ENCODE data around the gene CABLES1. TPM values are rescaled to one million over a fixed set of nuclear protein-coding genes. Genes with fewer than 3 reads are reported as not detected.
A peak's percentile ranks its signal among the peaks of the same experiment; 100 is the strongest.

Gene CABLES1
- total RNA-seq, 1 donor from 2014 or later, result 12.7 TPM

DNA sequence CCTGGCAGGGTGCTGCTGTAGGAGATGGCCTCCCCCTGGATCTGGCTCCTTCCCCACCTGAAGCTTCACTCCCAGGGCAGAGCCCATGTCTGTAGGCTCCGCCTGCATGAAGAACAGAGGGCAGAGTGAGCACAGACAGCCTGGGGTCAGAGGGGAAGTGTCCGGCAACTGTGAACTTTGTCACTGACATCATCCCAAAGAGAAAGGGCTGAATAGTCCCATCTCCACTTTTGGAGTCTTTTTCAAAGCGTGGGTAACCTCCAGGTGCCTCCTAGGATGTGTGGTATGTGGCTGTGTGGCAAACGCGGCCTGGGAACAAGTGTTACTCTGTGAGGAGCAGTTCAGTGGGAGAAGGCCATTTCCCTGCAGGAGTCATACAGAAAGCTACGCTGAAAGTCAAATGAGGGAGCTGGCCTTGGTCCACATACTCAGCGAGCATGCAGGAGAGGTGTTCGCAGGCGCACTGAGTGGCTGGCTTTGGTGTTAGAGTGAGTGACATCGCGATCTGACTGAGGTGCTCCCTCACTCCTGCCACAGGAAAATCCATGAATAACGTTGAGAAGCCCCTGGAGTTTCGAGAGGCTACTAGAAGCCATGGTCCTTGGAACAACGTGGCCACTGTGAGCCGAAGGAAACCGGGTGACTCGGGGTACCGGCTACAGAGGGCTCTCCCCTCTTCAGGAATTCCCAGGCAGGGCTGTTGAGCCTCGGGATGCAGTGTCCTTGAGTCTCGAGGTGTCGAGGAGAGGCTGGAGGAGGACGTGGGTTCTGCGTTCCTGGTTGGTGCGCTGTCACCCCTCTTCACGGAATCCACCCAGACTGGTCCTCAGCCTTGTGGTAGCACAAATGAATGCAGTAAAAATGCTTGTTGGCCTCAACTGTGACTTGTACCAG, 54.7 kb downstream of the CABLES1 start:
- TF ChIP-seq, protein P1, sequence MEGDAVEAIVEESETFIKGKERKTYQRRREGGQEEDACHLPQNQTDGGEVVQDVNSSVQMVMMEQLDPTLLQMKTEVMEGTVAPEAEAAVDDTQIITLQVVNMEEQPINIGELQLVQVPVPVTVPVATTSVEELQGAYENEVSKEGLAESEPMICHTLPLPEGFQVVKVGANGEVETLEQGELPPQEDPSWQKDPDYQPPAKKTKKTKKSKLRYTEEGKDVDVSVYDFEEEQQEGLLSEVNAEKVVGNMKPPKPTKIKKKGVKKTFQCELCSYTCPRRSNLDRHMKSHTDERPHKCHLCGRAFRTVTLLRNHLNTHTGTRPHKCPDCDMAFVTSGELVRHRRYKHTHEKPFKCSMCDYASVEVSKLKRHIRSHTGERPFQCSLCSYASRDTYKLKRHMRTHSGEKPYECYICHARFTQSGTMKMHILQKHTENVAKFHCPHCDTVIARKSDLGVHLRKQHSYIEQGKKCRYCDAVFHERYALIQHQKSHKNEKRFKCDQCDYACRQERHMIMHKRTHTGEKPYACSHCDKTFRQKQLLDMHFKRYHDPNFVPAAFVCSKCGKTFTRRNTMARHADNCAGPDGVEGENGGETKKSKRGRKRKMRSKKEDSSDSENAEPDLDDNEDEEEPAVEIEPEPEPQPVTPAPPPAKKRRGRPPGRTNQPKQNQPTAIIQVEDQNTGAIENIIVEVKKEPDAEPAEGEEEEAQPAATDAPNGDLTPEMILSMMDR (IDR thresholded peaks at IDR 0.05; ENCODE audit: unreplicated experiment), result no peak
- Mint-ChIP-seq H3K4me3 (no peak overlapping the region), H3K27me3 (ENCODE audit: low read depth) (no peaks in the 10 kb centered on the region), H3K4me1 (peaks cover 32% of the 10 kb centered on the region), H3K36me3 (no peaks in the 10 kb centered on the region), H3K27ac (no peak overlapping the region), H3K9me3 (no peaks in the 10 kb centered on the region)
- no peak for DNase-seq (ENCODE audit: low spot score in 2 of 2, unreplicated experiment in 2 of 2)

DNA sequence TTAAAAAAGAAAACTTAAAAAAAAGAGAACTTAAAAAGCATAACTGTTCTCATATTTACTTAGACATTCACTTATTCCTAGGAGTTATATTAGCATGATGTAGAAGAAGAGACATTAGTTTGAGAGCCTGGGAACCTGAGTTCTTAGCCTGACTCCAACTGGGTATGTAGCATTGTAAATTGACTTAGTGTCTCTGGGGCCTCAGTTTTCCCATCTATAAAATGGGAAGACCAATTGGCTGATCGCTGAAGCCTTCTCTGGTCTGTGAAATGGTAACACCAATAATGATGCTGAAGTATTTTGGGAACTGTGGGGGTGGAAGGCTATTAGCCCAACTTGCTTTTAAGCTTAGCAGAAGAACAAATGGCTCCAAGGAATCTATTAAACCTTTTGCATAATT, 55.9 kb downstream of the CABLES1 start:
- H3K9me3 Mint-ChIP-seq, result no peaks in the 10 kb centered on the region
- H3K36me3 Mint-ChIP-seq, result no peaks in the 10 kb centered on the region
- H3K4me1 Mint-ChIP-seq, result peaks cover 44% of the 10 kb centered on the region
- TF ChIP-seq, protein P1 (IDR thresholded peaks at IDR 0.05; ENCODE audit: unreplicated experiment), result no peak
- H3K27ac Mint-ChIP-seq, result no peak overlapping the region
- no peaks in the 10 kb centered on the region for H3K27me3 Mint-ChIP-seq (ENCODE audit: low read depth)
- H3K4me3 Mint-ChIP-seq, result no peak overlapping the region
- no peak for DNase-seq (ENCODE audit: low spot score in 2 of 2, unreplicated experiment in 2 of 2)

DNA sequence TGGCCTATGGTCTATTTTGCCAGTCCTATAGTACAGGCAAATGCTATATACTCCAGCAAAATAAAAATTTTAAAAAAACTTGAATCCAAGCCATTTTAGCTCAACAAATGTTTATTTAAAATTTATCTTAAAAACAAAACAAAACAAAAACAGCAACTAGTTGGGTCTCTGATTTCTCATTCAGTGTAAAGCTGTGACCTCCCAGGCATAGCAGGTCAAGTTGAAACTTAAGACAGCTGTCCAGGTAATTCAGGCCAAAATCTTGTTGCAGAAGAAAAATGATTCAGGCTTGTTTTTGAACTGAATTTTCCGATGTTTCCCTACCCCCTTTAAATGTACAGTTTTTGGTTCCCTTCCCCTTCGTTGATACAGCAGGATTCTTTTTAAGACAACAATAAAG, 58.5 kb downstream of the CABLES1 start:
- no peak overlapping the region for H3K4me3 Mint-ChIP-seq
- peaks cover 5% of the 10 kb centered on the region for H3K36me3 Mint-ChIP-seq
- no peaks in the 10 kb centered on the region for H3K27me3 Mint-ChIP-seq (ENCODE audit: low read depth)
- H3K4me1 Mint-ChIP-seq, result peaks cover 49% of the 10 kb centered on the region
- no peak for DNase-seq (ENCODE audit: low spot score in 2 of 2, unreplicated experiment in 2 of 2)
- H3K27ac Mint-ChIP-seq, result peak overlapping the region; percentile 70
- H3K9me3 Mint-ChIP-seq, result no peaks in the 10 kb centered on the region
- TF ChIP-seq, protein P1 (IDR thresholded peaks at IDR 0.05; ENCODE audit: unreplicated experiment), result no peak

DNA sequence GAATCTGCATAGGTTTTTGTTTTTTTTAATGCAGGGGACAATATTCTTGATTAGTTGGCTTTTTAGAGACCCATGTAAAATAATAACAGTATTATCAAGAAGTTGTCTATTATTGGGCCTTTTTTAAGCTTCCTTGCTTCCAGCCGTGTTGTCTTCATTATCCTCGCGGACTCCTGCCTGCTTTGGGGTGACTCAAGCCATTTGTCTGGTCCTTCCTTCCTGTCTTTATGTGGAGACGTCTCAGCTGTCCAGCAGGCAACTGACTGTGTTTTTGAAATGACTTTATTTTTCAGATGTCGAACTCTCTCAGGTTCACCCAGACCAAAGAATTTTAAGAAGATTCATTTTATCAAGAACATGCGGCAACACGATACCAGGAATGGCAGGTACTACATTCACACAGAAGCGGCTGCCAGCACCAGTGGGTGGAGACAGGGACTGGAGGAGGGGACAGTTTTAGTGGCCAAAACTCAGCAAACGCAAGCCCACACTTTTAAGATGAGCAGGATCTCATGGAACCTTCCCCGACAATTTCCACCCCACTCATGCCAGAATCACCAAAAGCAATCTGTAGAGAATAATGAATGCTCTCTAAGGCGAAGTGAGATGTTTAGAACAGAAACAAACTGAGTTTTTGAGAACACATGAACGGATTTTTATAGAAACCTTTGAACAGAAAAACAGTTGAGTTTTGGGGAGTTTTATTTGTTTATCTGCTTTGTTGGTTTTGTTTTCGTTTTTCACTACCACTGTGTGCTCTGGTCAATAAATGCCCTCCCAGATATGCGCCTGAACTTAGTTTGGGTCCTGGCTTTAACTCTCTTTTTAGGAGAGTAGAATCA, 59.1 kb downstream of the CABLES1 start:
- DNase-seq (ENCODE audit: low spot score in 2 of 2, unreplicated experiment in 2 of 2), result no peak
- Mint-ChIP-seq H3K27ac (peak overlapping the region; percentile 70), H3K36me3 (peaks cover 5% of the 10 kb centered on the region), H3K4me3 (no peak overlapping the region), H3K9me3 (no peaks in the 10 kb centered on the region), H3K27me3 (ENCODE audit: low read depth) (no peaks in the 10 kb centered on the region), H3K4me1 (peaks cover 49% of the 10 kb centered on the region)
- TF ChIP-seq, protein P1 (IDR thresholded peaks at IDR 0.05; ENCODE audit: unreplicated experiment), result no peak

DNA sequence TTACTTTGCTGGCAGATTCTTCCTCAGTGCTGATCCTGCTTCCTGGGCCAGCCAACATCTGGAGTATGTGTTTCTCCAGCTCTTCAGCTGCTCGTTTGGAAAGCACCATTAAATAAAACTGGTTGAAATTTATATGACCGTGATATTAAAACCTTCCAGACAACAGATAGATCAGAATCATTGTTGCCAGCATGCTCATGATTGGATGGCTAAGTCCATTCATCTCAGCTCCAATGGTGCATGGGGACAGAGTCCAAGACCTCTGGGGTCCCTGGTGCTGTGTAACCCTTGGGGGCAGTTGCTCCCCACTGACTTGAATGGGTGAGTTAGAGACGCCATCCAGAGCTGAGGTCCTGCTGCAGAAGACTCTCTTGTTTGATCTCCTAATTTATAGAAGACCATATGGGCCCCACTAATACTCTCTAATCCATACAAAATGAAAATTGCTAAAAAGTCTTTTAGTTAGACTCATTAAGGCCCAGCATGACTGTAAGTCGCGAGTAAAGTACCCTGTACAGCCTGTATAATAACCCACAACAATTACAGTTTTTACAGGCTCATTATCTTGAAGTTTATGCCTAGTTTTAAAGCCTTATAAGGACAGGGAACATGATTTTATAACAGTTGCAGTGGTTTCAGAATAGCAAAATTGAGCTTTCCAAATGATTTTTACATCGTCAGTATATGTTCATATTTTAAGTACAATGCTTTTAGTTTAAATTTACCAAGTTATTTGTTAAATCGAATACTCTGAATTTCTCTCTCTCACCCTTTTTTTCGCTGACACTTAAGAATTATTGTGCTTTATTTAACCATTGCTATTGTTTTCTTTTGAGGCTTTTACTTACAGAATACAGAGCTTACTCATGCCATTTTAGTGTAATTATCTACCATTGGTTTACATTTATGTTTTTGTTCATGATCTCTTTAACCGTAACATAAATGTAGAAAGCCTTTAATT, 60.0 kb downstream of the CABLES1 start:
- H3K4me1 Mint-ChIP-seq, result peaks cover 49% of the 10 kb centered on the region
- no peaks in the 10 kb centered on the region for H3K9me3 Mint-ChIP-seq
- peaks cover 5% of the 10 kb centered on the region for H3K36me3 Mint-ChIP-seq
- no peak for DNase-seq (ENCODE audit: low spot score in 2 of 2, unreplicated experiment in 2 of 2)
- H3K27me3 Mint-ChIP-seq (ENCODE audit: low read depth), result no peaks in the 10 kb centered on the region
- TF ChIP-seq, protein P1 (IDR thresholded peaks at IDR 0.05; ENCODE audit: unreplicated experiment), result no peak
- H3K27ac Mint-ChIP-seq, result peak overlapping the region; percentile 70
- H3K4me3 Mint-ChIP-seq, result peak overlapping the region; percentile 36

Data from mesothelial cell of epicardium (in vitro differentiated cells).